Left hindlimb (tissue), 1 donor: ENCODE measurements around the gene WSB2.
"Not testable (repeated sequence)": the region's sequence is repeated elsewhere in the genome, so short reads cannot be mapped to it uniquely, and the experiment has no call there.

Experiments
- DNase-seq: peaks from one replicate; pipeline ENCODE4 v3.0.0-alpha.2; 2018

The WSB2 gene

DNA sequence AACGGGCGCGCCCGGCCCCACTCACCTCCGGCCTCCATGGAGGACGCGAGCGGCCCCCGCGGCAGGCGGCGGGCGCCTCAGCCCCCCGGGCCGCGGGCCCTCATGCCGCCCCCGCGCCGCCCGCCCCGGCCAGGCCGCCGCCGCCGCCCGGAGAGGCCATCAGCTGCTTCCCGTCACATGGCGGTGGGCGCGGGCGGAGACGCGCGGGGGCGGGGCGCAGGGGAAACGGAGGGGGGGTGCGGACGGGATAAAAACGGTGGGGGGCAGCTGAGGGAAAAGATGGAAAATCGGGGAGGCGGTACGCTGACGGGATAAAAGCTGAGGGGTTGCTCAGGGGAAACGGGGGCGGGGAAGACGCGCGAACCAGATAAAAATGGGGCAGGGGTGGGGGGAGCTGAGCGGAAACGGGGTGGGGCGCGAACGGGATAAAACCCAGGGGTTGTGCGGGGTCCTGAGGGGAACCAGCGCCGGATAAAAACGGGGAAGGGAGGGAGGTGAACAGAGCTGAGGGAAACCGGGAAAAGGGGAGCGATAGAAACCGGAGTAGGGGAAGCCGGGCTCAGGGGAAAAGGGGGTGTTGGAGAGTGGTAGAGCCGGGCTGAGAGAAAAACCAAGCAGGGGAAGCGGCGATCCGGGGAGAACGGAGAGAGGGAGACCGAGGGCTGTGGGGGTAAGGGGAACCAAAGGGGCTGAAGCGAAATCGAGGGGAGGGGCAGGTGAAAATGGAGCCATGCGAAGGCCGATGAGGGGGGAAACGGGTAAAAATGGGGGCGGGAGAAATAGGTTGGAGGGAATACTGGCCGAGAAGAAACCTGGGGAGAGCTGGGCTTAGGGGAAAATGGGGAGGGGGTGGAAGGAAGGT lies at the start of gene WSB2:
Gene WSB2 (minus strand): TSS at position 169 of the 862 bp plus-strand sequence. CDS start 131 bp downstream, at position 38.
- peak; percentile 90 for DNase-seq

DNA sequence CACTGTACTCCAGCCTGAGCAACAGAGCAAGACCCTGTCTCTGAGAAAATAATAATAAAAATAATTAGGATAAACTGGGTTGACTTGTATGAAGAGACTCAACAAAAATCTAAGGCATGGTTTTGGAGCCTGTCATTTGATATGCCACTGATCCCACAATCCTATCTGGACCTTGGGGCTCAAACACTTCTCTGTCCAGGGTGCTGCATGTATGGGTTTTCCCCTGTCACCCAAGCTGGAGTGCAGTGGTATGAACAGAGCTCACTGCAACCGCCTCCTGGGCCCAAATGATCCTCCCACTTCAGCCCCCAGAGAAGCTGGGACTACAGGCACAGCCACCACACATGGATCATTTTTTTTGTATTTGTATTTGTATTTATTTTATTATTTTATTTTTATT lies 48.1 kb upstream of the WSB2 start:
- no peak for DNase-seq

DNA sequence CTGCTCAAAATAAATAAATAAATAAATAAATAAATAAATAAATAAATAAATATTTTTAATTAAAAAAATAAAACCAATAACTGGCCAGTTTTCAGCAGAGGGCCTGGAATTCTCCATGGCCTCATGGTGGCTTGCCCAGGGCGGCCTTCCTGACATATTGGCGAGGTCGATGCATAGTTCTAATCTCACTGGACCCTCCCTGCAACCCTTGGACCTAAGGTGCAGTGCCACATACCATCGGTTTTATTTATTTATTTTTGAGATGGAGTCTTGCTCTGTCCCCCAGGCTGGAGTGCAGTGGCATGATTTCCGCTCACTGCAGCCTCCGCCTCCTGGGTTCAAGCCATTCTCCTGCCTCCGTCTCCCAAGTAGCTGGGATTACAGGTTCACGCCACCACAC lies 46.7 kb upstream of the WSB2 start:
- no peak for DNase-seq

DNA sequence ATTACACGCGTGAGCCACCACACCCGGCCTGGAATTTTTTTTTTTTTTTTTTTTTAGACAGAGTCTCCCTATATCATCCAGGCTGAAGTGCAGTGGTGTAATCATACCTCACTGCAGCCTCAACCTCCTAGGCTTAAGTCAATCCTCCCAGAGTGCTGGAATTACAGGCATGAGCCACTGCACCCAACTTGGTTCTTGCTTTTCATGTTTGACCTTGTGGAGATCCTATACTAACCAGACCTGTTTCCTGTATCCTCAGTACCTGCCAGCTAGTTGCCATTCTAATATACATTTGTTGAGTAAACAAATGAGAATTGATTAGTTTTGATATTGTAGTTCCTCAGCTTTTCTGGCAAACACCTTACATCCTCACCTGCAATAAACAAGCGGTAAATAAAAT lies 46.0 kb upstream of the WSB2 start:
- DNase-seq, result no peak

DNA sequence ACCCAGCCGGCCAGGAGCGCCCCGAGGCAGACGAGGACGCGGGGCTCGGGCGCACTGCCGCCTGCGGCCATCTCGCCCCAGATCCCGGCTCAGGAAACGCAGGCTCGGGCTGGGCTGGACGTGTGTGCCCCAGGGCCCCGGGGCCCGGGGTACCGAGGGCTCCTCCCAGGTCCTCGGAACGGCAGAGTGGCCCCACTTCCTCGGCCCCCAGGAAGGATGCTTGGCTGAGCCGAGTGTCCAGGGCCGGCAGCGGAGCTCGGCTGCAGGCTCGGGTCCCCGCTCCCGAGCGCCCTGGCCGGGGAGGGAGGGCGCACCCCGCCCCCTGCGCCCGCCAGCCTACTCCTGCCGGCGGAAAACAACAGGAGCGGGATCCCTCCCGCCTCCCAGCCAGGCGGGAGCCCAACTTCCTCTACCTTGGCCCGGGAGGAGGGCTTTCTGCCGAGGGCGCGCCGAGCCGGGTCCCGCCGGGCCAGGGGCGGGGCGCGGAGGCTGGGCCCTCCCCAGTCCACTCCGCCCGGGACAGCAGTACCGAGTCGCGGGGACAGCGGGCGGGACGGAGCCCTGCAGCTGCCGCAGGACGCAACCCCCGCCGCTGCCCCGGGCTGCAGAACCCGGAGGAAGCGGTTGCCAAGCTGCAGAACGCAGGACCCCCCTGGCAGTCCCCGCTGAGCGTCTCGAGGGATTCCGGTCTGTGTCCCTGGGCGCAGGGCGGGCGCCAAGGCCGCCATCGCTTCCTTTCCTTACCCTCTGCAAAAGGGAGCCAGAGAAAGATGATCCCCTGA lies 42.8 kb upstream of the WSB2 start, which contains the start of gene VSIG10:
Gene VSIG10 (minus strand): TSS at position 411 of the 782 bp plus-strand sequence. CDS start 340 bp downstream, at position 71.
- peak; percentile 70 for DNase-seq

DNA sequence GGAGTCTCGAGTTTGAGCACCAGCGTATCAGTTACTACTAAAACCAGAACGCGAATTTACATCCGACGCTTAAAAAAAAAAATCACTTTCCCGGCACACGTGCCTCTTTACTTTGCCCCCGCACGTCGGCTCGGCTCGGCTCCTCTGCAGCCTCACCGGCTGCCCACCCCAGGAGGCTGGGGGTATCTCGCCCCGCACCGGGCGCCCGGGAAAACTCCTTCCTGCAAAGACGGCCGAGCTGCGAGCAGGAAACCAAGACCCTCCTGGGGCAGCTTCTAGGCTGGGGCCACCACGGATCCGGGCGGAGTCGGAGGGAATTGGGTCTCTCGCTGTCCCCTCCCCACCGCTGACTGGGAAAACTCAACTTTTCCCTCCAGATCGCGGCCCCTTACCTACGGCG lies 42.2 kb upstream of the WSB2 start:
- DNase-seq, result peak; percentile 36

DNA sequence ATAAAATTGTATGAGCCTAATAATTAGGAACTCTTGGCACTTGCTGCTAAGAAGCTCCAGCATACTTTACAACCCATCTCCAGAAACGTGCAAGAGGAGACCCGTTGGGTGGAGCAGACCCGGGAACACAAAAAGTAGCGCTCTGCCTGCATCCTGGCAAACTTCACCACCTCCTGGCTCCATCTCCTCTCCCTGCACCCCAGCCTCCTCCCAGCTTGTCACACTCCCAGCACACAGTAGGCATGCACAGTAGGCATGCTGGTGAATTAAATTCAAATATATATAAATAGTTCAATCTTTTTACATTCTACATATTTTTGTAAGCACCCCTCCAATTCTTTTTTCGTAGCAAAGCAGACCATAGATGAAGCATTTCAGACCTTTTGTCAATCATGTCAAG lies 41.6 kb upstream of the WSB2 start:
- no peak for DNase-seq

DNA sequence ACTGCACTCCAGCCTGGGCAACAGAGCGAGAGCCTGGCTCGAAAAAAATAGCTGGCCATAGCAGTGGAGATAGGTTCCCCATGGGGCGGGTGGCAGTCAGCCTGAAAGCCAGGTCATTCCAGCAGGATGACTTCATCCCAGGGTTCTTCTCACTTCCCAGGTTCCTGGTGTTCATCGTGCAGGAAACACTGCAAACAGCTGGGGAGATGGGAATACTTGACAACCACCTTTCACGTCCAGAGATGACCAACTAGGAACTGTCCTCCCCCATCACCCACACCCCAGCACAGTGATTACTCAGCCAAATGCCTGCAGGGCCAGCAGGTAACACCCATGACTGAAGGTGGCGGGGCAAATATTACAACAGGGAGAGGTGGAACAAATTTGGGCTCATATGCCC lies 41.1 kb upstream of the WSB2 start:
- DNase-seq, result no peak

DNA sequence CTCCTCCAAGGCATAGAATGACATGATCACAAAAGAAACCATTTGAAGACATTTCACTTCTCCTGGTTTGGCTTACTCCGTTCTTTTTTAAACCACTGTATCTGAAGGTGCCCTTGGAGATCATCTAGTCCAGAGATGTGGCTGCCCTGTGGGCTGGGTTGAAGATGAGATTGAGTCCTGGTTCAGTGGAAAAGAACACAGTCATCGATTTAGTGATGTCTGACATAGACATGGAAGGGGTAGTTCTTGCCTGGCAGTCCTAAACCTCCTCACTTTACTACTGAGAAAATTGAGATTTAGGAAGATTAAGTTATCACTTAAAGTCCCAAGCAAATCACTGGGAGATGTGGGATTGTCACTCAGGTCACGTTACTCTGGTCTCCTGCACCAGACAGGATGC lies 40.1 kb upstream of the WSB2 start:
- DNase-seq, result no peak

DNA sequence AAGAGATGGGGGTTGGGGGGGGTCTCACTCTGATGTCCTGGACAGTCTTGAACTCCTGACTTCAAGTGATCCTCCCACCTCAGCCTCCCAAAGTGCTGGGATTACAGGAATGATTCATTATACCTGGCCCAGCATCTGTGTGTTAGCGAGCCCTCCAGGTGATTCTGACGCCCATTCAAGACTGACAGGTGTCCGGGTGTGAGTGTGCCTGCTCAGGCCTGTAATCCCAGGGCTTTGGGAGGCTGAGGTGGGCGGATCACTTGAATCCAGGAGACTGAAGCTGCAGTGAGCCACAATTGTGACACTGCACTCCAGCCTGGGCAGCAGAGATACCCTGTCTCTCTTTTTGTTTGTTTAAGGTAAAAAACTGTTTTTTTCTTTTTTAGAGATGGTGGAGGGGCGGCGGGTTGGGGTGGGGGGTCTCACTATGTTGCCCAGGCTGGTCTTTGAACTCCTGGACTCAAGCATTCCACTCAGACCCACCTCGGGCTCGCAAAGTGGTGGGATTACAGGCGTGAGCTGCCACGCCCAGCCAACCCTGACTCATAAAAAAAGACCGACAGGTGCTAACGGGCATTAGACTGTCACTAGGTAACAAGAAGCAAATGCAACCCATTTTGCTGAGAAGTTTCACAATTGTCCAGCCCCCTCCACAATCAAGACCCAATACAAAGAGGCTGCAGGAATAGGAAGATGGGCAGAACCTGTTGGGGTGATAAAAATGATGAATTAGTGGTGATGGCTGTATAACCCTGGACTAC lies 38.1 kb upstream of the WSB2 start:
- DNase-seq, result no peak

DNA sequence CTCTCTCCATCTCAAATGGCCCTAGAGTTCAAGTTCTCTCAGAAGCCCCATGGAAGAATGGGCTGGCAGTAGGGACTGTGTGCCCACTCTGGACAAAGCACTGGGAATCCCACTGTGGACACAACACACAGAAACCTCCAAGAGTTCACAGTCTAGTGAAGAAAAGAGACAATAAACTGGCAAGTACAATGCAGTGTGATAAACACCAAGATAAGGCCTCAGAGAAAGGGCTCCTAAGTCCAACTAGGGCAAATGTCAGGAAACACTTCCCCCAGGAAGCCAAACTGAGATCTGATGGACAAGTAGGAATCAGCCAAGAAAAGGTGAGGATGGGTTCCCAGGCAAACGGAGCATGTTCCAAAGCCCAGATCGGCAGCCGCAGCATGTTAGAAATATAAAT lies 37.4 kb upstream of the WSB2 start:
- no peak for DNase-seq

DNA sequence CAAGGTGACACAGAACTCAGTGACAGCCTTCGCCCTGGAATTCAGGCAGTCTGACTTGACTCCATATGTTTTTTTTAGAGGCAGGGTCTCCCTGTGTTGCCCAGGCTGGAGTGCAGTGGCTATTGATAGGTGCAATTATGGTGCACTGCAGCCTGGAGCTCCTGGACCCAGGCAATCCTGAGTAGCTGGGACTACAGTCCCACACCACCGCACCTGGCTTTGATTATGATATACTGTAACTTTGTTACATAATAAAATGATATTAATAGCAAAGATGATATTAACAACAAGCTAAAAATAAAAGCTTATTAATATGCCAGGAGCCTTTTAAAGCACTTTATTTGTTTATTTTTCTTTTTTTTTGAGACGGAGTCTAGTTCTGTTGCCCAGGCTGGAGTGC lies 33.1 kb upstream of the WSB2 start:
- no peak for DNase-seq

DNA sequence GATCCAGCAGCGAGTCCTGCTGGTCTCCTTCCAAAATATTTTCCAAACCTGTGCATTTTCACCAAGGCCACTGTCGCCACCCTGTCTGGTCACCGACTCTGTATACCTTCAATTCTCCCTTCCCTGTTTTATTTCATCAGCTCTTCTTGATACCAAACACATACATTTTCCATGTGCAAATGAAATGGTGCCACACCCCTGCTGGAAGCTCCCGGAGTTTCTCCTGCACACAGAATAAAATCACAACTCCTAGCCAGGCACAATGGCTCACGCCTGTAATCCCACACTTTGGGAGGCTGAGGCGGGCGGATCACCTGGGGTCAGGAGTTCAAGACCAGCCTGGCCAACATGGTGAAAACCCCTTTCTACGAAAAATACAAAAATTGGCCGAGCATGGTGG lies 28.8 kb upstream of the WSB2 start:
- DNase-seq, result no peak

DNA sequence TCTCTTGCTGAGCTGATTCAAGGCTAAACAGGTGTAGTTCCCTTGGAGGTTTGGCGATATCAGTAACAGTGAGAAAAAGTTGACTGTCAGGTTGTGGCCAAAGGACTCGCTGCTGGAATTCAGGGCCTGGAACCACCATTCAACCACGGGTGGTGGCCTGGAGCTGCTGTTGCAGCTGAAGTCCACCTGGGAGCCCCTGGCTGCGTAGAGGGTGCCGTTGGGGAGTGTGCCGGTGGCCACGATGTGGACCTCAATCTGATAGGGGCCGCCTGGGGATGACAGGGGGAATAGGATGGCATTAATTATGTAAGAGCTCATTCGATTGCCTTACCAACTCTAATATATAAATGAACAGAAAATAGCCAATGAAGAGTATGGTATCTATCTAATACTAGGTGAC lies 21.2 kb upstream of the WSB2 start:
- no peak for DNase-seq

DNA sequence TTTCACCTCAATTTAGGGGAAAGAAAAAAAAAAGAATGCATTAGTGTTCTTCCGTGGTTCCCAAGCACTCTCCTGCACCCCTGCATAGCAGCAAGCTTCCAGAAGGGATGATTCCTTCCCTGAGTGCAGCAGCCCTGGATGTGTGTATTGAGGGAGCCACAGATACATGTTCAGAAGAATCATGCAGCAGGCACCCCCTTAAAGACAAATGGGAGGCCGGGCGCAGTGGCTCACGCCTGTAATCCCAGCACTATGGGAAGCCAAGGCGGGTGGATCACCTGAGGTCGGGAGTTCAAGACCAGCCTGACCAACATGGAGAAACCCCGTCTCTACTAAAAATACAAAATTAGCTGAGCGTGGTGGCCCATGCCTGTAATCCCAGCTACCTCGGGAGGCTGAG lies 20.5 kb upstream of the WSB2 start:
- DNase-seq, result not testable (repeated sequence)

DNA sequence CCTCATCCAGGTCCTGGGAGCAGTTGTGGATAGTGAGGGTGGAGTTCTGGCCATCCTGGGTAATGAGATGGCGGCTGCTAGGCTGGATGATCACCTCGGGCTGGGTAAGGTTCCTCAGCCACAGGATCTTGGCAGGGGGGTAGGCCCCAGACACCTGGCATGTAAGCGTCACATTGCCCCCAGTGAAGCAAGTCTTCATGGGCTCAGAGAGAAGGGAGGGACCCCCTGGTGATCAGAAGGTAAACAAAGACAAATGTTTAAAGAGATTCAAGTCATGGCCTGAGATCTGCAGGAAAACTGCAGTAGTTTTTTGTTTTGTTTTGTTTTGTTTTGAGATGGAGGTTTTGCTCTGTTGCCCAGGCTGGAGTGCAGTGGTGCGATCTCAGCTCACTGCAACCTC lies 12.8 kb upstream of the WSB2 start:
- DNase-seq, result no peak

DNA sequence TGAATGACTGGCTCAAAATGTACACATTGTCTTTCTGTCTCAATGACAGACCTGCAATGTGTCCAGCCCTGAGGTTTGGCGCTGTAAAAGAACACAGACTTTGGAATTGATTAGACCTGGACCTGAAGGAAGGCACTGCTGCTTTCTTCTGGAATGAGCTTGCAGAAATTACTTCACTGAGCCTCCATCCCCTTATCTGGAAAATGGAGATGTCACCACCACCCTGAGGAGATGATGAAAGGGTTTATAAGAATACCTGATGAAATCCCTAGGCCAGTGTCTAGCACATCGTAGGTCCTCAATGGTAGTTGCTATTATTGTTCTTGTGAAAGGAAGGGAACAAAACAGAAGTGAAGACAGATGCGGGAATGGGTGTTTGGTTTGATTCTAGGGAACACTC lies 9.7 kb upstream of the WSB2 start:
- DNase-seq, result no peak

DNA sequence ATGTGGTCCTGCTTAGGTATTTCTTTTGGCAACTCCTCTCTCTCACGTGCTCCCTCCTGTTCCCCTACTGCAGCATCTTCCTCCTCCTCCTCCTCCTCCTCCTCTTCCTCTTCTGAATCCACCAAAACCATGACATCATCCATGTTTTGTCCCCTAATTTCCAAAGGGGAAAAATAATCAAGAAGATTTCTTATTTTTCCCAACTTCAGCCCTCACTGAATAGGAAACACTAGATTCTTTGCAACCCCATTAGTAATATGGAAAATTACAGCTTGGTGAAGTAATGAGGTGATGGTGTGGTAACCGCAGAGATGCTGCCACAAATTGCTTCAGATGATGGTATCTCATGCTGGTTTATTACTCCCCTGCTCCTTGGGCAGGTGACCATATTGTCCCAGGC lies 7.5 kb upstream of the WSB2 start:
- no peak for DNase-seq

DNA sequence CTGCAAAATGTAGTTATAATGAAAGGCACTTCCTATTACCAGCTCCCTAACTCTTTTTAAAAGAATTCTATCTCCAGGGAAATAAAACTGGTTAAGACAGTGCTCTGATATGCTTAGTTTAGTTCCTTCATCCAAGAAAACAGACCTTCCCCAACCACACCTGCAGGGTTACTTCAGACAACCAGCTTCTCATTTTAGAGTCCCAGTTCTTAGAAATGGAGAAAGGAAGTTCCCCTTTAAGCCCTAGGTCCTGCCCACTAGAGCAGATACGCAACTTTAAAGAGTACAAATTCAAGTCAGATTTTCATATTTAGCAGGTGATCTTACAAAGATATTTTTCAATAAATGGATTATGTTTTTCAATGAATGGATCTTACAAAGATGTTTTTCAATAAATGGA lies 4.4 kb upstream of the WSB2 start:
- DNase-seq, result no peak

DNA sequence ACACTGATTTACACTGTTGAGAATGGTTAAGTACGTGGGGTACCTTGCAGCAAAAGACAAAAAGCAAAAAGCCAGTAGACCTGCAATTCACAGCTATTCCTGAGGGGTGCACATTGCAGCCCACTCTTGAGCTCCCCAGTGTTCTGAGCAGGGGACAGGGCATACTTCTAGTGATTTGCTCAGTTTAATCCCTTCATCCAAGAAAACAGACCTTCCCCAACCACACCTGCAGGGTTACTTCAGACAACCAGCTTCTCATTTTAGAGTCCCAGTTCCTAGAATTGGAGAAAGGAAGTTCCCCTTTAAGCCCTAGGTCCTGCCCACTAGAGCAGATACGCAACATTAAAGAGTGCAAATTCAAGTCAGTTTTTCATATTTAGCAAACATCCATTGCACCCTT lies 3.6 kb upstream of the WSB2 start:
- DNase-seq, result no peak

DNA sequence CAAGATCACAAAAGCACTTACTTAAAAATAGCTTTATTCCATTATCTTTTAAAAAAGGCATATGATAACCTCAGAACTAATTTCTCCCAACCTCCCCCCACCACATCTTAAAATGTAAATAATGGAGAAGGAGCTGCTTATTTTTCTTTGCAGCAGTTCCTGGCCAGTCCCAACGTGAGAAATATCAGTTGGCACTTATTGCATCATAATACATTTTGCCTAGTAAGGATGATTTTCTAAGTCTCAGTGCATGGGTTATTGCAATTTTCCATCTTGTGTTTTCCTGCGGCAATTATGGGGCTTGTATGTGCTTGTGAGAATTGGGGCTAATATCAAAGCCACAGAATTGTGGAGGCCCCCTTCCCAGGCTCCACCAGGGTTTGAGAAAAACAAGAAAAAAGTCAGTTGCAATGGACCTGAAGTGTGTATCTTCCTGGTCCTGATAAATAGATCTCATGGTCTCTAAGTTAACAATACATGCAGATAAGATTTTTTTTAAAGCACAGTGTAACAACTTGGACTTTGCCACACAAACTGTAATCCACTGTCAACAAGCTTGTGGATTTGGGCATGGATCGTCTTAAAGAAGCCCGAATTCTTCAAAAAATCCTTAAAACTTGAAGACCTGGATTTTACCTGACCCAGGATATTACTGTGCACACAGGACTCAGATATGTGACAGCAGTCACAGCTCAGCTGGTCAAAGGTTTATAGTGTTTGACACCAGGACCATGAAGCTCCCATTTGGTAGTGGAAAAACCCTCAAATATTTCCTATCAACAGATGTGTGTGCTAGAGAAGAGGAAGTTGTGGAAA lies 2.8 kb upstream of the WSB2 start:
- DNase-seq, result no peak
